Cardiac muscle cell (in vitro differentiated cells and primary cell): ENCODE results near the gene RAB9B. TPM values are rescaled to one million over a fixed set of nuclear protein-coding genes. Genes with fewer than 3 reads are reported as not detected.

Experiments used
- DNase-seq, 2 donors: peaks; one replicate each; pipeline versions ENCODE4 v3.0.0 to v3.0.0-alpha.2; 2010 to 2017; ENCODE audit warnings: low read depth in 1 of 2, low spot score in 1 of 2
- H3K27ac ChIP-seq: fragments of 200-600 bp; sonication (generic); 2 replicates; pipeline ENCODE4 v1.5.1; 2016
- H3K27me3 ChIP-seq: fragments of 200-600 bp; sonication (generic); 2 replicates; pipeline ENCODE4 v1.6.0; 2016; ENCODE audit warnings: control low read depth
- H3K36me3 ChIP-seq: fragments of 200-600 bp; sonication (generic); 2 replicates; pipeline ENCODE4 v1.5.1; 2016; ENCODE audit warnings: control low read depth
- H3K4me1 ChIP-seq: fragments of 200-600 bp; sonication (generic); 2 replicates; pipeline ENCODE4 v1.8.1; 2017; ENCODE audit warnings: low read depth, mild to moderate bottlenecking, mixed run types
- H3K4me3 ChIP-seq: fragments of 200-600 bp; sonication (generic); 2 replicates; pipeline ENCODE4 v1.5.1; 2016; ENCODE audit warnings: mild to moderate bottlenecking
- H3K9me3 ChIP-seq: fragments of 200-600 bp; sonication (generic); 2 replicates; pipeline ENCODE4 v1.5.1; 2017; ENCODE audit warnings: low read depth, mild to moderate bottlenecking, control low read depth
- polyA plus RNA-seq: library from polyadenylated mRNA; unstranded; fragments of >200 nt; fragmentation: Nextera tagmentation; extraction: Ambion mirVana; gene quantifications from 2 replicates; pipeline ENCODE4 v1.2.1, GENCODE V29; 2016
- total RNA-seq: library from RNA; depleted of rRNA; stranded (reverse); fragments of >200 nt; gene quantifications from 2 replicates; pipeline ENCODE4 v1.2.3, GENCODE V29; 2016
- TF ChIP-seq, protein P1 (sequence below): IDR thresholded peaks from 2 replicates; pipeline ENCODE4 v1.5.1; 2012; ENCODE audit warnings: low read depth, mild to moderate bottlenecking, low read length

Gene RAB9B
- total and polyA plus RNA-seq, 2 experiments from 2014 or later = 3.4 to 6.6 TPM

DNA sequence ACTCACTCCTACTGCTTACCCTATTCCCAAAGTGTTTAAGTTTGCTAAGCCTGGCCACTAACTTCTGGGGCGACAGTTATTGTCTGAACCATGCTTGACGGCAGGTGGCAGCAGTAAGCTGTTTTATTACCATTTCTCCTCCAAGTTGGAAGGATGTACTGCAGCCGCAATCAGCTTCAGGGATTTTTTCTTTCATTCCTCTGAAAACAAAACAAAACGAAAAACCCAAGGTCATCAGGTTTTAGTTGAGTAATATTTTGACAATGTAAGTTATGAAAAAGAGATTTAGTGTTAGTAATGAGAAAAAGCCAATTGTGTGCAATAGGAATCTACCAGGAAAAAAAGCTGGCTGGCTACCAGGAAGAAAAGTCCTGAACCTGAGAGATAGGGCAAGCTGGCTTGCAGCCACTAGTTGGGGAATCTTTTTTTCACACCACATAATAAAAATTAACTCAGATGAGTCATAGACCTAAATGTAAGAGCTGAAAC, 13.2 kb upstream of the RAB9B start:
- DNase-seq = peak; percentile 71 to 90

DNA sequence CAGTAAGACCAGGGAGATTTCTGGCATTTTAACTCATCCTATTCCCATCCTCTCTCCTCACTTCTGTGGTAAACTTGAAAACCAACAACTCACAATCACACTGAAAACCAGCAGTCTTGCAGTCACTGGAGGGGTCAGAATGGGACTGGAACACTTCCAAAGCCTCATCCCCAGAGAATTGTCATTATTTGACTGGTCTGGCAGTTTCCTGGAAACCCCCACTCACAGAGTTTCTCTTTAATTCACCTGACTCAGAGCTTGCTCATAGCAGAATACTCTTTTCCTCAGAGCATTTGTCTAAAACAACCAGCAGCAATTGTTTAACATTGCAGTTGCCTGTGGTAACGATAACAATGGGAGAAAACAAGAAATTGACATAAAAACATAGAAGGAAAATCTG, 7.3 kb upstream of the RAB9B start:
- DNase-seq = no peak
- TF ChIP-seq, protein P1, sequence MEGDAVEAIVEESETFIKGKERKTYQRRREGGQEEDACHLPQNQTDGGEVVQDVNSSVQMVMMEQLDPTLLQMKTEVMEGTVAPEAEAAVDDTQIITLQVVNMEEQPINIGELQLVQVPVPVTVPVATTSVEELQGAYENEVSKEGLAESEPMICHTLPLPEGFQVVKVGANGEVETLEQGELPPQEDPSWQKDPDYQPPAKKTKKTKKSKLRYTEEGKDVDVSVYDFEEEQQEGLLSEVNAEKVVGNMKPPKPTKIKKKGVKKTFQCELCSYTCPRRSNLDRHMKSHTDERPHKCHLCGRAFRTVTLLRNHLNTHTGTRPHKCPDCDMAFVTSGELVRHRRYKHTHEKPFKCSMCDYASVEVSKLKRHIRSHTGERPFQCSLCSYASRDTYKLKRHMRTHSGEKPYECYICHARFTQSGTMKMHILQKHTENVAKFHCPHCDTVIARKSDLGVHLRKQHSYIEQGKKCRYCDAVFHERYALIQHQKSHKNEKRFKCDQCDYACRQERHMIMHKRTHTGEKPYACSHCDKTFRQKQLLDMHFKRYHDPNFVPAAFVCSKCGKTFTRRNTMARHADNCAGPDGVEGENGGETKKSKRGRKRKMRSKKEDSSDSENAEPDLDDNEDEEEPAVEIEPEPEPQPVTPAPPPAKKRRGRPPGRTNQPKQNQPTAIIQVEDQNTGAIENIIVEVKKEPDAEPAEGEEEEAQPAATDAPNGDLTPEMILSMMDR = no peak
- Histone ChIP-seq H3K27me3 (peaks cover 48% of the 10 kb centered on the region), H3K4me3 (no peak overlapping the region), H3K4me1 (no peaks in the 10 kb centered on the region), H3K27ac (no peak overlapping the region), H3K36me3 (no peaks in the 10 kb centered on the region), H3K9me3 (no peaks in the 10 kb centered on the region)

More for the DNA sequence above, 13.2 kb upstream of the RAB9B start:
- TF ChIP-seq, protein P1 = peak; percentile 54
- Histone ChIP-seq H3K27ac (no peak overlapping the region), H3K36me3 (no peaks in the 10 kb centered on the region), H3K4me3 (no peak overlapping the region), H3K4me1 (no peaks in the 10 kb centered on the region), H3K27me3 (no peaks in the 10 kb centered on the region), H3K9me3 (no peaks in the 10 kb centered on the region)

DNA sequence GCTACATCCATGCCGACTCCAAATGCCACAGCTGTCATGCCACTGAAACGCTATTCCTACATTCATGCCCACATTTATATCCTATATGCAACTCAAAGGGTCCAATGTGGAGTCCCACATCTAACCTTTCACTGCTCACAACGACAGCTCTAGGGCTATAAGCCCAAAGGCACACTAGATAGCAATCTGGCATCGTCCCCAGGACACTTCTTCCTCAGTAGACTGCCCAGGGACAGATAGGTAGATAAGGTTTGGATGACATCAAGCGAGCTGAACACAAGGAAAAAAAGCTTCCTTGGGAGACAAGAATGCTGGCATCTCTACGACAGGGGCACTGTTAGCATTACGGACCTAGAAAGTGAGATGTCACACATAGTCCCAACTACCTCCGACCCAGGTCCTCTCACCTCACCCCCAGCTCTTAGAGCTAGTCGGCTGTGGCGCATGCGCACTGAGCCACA, 685 bp downstream of the RAB9B start:
- Histone ChIP-seq H3K27ac (no peak overlapping the region), H3K4me1 (no peaks in the 10 kb centered on the region), H3K4me3 (peak overlapping the region; percentile 44), H3K27me3 (peaks cover 60% of the 10 kb centered on the region), H3K9me3 (no peaks in the 10 kb centered on the region), H3K36me3 (no peaks in the 10 kb centered on the region)
- TF ChIP-seq, protein P1 = no peak
- DNase-seq = peak in 1 of 2 donors; percentile 91

DNA sequence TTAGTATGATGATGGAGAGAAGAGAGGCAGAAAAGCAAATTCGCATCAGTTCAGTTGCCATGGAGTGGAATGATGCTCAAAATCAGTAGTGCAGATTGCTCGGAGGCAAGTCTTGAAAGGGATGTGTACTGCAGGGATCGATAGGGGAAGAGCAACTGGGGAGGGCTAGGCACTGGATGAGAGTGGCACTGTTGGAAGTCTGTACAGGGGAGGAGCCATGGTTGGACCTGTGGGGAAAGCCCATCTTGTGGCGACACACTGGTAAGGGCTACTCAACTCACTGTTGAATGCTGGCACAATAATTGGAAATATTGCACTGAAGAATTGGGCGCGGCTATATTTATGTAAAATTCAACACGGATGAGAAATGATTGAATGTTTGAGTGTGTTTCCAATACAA, 1.2 kb downstream of the RAB9B start:
- Histone ChIP-seq H3K36me3 (no peaks in the 10 kb centered on the region), H3K9me3 (no peaks in the 10 kb centered on the region), H3K27me3 (peaks cover 61% of the 10 kb centered on the region), H3K4me1 (no peaks in the 10 kb centered on the region), H3K4me3 (no peak overlapping the region), H3K27ac (no peak overlapping the region)
- TF ChIP-seq, protein P1 = no peak
- no peak for DNase-seq

DNA sequence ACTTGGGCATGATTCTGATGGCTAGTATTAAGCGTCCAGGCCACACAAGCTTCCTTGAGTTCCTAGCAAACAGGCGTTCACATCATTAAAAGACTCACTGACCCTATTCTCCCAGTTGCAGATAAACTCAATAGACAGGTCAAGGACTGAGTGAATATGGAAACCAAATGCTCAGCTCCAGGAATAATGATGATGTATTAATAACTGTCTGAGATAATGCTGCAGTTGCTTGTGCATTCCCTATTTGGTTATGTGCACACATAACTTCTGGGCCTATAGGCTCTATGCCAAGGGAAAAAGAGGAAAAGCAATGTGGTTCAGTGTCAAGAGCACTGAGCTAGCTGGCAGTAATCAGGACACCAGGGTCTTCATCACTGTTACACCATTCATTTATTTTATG, 3.5 kb downstream of the RAB9B start:
- H3K9me3 ChIP-seq = no peaks in the 10 kb centered on the region
- H3K27ac ChIP-seq = no peak overlapping the region
- TF ChIP-seq, protein P1 = no peak
- no peaks in the 10 kb centered on the region for H3K4me1 ChIP-seq
- H3K27me3 ChIP-seq = peaks cover 47% of the 10 kb centered on the region
- no peak overlapping the region for H3K4me3 ChIP-seq
- DNase-seq = peak in 1 of 2 donors; percentile 19
- no peaks in the 10 kb centered on the region for H3K36me3 ChIP-seq
